Measurements from ENCODE around the gene ZAR1L. TPM values are rescaled to one million over a fixed set of nuclear protein-coding genes. Genes with fewer than 3 reads are reported as not detected.
"Not testable (repeated sequence)": the region's sequence is repeated elsewhere in the genome, so short reads cannot be mapped to it uniquely, and the experiment has no call there.

ZAR1L gene, protein sequence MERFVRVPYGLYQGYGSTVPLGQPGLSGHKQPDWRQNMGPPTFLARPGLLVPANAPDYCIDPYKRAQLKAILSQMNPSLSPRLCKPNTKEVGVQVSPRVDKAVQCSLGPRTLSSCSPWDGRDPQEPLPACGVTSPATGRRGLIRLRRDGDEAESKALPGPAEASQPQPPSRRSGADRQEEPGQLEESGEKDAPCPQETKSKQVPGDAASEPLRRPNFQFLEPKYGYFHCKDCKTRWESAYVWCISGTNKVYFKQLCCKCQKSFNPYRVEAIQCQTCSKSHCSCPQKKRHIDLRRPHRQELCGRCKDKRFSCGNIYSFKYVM
- total RNA-seq: not detected in 2 replicates

DNA sequence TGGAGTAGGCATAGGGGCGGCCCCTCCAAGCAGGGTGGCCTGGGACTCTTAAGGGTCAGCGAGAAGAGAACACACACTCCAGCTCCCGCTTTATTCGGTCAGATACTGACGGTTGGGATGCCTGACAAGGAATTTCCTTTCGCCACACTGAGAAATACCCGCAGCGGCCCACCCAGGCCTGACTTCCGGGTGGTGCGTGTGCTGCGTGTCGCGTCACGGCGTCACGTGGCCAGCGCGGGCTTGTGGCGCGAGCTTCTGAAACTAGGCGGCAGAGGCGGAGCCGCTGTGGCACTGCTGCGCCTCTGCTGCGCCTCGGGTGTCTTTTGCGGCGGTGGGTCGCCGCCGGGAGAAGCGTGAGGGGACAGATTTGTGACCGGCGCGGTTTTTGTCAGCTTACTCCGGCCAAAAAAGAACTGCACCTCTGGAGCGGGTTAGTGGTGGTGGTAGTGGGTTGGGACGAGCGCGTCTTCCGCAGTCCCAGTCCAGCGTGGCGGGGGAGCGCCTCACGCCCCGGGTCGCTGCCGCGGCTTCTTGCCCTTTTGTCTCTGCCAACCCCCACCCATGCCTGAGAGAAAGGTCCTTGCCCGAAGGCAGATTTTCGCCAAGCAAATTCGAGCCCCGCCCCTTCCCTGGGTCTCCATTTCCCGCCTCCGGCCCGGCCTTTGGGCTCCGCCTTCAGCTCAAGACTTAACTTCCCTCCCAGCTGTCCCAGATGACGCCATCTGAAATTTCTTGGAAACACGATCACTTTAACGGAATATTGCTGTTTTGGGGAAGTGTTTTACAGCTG lies at the start of gene ZAR1L, which contains the start of gene BRCA2:
TSS of gene ZAR1L (minus strand) at position 126 of the 790 bp plus-strand sequence. CDS start 3,438 bp downstream, outside the sequence.
TSS of gene BRCA2 (plus strand) at position 271 of the 790 bp plus-strand sequence. CDS start 953 bp downstream, outside the sequence.
- no peak for DNase-seq (ENCODE audit: extremely low read depth, low read depth, low spot score)

DNA sequence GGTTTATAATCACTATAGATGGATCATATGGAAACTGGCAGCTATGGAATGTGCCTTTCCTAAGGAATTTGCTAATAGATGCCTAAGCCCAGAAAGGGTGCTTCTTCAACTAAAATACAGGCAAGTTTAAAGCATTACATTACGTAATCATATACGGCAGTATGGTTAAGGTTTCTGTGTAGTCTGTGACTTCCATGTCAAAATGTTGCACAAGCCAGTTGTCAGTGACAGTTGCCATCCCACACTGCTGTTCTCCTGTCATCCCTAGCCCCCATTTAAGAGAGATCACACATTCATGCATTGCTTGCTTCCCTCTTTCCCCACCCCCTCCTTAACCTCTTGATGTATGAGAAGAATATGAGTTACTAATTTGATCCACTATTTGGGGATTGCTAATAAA lies 47.4 kb upstream of the ZAR1L start:
- no peak for DNase-seq (ENCODE audit: extremely low read depth, low read depth, low spot score)

DNA sequence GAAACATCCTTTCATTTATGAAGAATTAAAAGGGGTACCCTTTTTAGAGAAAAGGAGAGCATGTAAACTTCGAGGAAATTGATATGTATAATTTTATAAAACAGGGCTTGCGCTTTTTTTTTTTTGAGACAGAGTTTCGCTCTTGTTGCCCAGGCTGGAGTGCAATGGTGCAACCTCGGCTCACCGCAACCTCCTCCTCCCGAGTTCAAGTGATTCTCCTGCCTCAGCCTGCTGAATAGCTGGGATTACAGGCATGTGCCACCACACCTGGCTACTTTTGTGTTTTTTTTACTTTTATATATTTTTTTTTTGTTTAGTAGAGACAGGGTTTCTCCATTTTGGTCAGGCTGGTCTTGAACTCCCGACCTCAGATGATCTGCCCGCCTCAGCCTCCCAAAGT lies 40.8 kb upstream of the ZAR1L start:
- not testable (repeated sequence) for DNase-seq (ENCODE audit: extremely low read depth, low read depth, low spot score)

DNA sequence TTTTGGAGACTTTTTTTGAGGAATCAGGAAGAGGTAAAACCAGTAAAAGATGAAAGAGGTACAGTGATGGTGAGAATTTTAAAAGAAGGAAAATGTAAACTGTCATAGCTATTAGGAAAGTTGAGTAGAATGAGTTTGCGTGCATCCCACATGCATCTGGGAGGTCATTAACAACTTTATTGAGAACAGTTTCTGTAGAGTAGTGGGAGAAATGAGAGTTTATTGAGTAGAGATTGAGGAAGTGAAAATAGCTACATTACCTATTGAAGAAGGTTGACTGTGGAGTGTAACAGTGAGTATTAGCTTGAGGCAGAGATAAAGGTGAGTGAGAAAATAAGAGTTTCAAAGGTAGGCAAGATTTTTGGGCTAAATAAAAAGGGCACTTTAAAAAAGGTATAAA lies 38.9 kb upstream of the ZAR1L start:
- DNase-seq (ENCODE audit: extremely low read depth, low read depth, low spot score): no peak

DNA sequence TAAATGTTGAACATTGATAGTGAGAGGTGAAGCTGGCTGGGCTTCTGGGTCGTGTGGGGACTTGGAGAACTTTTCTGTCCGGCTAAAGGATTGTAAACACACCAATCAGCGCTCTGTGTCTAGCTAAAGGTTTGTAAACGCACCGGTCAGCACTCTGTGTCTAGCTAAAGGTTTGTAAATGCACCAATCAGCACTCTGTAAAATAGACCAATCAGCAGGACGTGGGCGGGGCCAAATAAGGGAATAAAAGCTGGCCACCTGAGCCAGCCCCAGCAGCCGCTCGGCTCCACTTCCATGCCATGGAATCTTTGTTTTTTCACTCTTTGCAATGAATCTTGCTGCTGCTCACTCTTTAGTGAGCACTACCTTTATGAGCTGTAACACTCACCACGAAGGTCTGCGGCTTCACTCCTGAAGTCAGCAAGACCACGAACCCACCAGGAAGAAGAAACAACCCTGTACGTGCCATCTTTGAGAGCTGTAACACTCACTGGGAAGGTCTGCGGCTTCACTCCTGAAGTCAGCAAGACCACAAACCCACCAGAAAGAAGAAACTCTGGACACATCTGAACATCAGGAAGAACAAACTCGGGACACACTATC lies 35.8 kb upstream of the ZAR1L start:
- DNase-seq (ENCODE audit: extremely low read depth, low read depth, low spot score): not testable (repeated sequence)

DNA sequence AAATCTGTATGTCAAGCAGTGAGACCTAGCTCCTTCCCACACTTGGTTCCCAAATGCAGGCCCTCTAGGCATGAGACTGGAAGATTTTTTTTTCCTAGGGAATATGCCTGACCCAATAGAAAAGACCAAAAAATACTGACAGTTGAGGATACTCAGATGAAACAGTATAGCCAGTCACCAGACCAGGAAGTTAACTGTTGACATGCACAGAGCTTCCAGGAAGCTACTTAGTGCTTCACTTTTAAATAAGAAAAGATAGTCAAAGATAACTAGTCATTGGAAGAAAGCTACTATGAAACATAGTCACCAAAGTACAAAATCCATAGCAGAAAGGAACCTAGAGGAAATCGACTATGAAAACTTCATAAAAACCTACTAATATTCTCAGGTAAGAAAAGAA lies 32.5 kb upstream of the ZAR1L start:
- no peak for DNase-seq (ENCODE audit: extremely low read depth, low read depth, low spot score)

DNA sequence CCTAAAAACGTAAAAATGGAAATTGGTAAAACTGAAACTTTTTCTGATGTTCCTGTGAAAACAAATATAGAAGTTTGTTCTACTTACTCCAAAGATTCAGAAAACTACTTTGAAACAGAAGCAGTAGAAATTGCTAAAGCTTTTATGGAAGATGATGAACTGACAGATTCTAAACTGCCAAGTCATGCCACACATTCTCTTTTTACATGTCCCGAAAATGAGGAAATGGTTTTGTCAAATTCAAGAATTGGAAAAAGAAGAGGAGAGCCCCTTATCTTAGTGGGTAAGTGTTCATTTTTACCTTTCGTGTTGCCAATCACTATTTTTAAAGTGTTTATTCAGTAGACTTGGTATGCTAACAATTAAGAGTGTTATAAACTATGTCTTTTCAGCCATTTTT lies 25.8 kb upstream of the ZAR1L start:
- no peak for DNase-seq (ENCODE audit: extremely low read depth, low read depth, low spot score)

DNA sequence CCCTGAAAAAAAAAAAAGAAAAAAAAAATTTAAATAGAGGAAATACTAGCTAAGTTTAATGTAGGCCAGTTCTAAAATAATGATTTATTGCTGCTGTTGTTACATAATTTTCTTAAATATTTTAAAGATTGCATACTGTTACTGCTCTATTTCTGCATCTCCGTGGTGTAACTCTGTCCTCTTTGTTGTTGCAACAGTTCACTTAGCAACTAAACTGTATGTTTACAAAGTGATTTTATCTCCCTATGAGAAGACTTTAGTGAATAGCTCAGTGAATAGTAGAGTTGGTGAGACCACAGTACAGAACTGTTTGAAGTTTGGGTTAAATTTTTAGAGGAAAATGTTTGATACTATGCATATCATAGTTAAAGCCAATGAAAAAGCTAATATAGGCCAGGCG lies 19.5 kb upstream of the ZAR1L start:
- DNase-seq (ENCODE audit: extremely low read depth, low read depth, low spot score): no peak

DNA sequence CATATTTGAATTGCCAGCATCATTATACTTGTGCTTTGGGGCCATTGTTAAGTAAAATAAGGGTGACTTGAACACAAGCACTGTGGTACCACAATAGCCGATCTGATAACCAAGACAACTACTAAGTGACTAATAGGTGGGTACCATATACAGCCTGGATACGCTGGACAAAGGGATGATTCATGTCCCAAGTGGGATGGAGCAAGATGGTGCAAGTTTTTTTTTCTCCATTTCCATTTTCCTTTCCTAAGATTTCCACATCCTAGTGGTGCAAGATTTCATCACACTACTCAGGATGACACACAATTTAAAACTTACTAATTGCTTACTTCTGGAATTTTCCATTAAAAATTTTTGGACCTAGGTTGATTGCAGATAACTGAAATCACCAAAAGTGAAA lies 15.3 kb upstream of the ZAR1L start:
- DNase-seq (ENCODE audit: extremely low read depth, low read depth, low spot score): no peak

DNA sequence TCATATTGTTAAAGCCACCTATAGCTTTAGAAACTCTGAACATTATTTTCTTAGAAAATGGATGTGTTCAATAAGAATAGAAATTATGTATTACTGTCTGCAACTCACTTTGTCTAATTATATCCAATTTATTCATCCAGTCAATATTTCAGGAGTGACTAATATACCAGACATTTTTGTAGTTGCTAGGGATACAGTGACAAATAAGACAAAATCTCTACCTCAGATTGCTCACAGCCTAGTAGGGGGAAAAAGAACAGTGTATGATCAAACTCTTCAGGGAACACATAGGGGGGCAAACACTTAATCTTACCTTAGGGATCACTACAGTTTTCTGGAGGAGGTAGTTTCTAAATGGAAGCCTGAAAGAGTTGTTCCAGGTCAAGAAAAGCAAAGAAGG lies 8.7 kb upstream of the ZAR1L start:
- no peak for DNase-seq (ENCODE audit: extremely low read depth, low read depth, low spot score)

DNA sequence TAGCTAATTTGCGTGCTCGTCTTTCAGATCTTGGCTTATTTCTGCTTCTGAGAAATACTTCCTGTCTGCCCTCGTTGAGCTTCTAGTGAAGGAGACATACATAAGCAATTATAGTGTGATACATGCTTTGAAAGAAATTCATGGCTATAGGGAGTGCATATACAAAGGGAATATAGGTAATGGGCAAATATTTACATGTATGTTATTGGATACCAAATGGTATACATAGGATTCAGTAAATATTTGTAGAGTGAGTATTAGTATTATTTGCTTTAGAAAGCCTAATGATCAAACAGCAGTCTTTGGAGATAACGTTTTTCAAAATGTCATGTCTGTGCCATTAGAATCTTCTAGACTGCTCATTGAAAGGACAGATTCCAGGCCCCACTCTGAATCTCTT lies 5.4 kb upstream of the ZAR1L start:
- DNase-seq (ENCODE audit: extremely low read depth, low read depth, low spot score): no peak

DNA sequence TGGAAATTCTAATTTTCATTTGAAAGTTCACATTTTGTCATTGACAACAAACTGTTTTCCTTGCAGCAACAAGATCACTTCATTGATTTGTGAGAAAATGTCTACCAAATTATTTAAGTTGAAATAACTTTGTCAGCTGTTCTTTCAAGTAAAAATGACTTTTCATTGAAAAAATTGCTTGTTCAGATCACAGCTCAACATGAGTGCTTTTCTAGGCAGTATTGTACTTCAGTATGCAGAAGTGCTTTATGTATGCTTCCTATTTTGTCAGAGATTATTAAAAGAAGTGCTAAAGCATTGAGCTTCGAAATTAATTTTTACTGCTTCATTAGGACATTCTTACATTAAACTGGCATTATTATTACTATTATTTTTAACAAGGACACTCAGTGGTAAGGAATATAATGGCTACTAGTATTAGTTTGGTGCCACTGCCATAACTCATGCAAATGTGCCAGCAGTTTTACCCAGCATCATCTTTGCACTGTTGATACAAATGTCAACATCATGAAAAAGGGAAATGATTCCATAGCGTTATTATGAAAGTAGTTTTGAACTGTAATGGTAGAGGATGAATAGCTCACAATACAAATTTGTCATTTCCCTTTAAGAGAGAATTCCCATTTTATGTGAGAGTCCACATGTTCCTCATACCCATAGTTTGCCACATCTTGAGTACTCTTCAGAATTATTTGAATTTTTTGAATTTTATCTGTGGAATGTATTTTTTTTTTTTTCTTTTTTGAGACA lies 2.7 kb upstream of the ZAR1L start:
- no peak for DNase-seq (ENCODE audit: extremely low read depth, low read depth, low spot score)

DNA sequence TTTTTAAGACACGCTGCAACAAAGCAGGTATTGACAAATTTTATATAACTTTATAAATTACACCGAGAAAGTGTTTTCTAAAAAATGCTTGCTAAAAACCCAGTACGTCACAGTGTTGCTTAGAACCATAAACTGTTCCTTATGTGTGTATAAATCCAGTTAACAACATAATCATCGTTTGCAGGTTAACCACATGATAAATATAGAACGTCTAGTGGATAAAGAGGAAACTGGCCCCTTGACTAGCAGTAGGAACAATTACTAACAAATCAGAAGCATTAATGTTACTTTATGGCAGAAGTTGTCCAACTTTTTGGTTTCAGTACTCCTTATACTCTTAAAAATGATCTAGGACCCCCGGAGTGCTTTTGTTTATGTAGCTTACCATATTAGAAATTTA lies 1.3 kb upstream of the ZAR1L start:
- DNase-seq (ENCODE audit: extremely low read depth, low read depth, low spot score): no peak

DNA sequence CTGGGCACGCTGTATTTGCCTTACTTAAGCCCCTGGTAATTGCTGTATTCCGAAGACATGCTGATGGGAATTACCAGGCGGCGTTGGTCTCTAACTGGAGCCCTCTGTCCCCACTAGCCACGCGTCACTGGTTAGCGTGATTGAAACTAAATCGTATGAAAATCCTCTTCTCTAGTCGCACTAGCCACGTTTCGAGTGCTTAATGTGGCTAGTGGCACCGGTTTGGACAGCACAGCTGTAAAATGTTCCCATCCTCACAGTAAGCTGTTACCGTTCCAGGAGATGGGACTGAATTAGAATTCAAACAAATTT lies 821 bp upstream of the ZAR1L start:
- DNase-seq (ENCODE audit: extremely low read depth, low read depth, low spot score): peak; percentile 45

DNA sequence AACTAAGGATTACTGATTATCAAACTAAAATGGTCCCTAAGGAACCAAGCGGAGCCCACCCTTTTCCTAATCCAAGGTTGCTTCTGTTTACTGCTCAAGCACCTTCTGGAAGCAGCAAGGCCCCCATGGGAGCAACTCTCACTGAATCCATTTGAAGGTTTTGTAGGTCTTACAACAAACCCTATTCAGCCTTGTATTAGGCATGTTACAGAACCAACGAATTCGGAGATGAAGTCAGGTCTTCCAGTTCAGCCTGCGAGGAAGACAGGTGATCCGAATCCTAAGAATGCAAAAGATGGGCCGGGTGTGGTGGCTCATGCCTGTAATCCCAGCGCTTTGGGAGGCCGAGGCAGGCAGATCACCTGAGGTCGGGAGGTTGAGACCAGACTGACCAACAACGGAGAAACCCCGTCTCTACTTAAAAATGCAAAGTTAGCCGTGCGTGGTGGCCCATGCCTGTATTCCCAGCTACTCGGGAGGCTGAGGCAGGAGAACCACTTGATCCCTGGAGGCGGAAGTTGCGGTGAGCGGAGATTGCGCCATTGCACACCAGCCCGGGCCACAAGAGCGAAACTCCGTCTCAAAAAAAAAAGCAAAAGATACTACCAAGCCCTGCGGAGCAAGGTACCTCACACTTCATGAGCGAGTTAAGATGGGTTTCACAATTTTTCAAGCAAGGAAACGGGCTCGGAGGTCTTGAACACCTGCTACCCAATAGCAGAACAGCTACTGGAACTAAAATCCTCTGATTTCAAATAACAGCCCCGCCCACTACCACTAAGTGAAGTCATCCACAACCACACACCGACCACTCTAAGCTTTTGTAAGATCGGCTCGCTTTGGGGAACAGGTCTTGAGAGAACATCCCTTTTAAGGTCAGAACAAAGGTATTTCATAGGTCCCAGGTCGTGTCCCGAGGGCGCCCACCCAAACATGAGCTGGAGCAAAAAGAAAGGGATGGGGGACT lies 609 bp downstream of the ZAR1L start:
- DNase-seq (ENCODE audit: extremely low read depth, low read depth, low spot score): no peak

DNA sequence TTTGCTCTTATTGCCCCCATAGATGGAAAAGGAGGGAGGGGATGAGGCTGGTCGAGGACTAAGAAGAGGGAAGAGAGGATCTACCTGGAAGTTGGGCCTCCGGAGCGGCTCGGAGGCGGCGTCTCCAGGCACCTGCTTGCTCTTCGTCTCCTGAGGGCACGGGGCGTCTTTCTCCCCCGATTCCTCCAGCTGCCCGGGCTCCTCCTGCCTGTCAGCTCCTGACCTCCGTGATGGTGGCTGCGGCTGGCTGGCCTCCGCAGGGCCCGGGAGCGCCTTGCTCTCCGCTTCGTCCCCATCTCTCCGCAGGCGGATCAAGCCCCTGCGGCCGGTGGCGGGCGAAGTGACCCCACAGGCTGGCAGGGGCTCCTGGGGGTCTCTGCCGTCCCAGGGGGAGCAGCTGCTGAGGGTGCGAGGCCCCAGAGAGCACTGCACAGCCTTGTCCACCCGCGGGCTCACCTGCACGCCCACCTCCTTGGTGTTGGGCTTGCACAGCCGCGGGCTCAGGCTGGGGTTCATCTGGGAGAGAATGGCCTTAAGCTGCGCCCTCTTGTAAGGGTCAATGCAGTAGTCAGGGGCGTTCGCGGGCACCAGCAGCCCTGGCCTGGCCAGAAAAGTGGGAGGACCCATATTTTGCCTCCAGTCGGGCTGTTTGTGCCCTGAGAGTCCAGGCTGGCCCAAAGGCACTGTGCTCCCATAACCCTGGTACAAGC lies 3.8 kb downstream of the ZAR1L start:
- no peak for DNase-seq (ENCODE audit: extremely low read depth, low read depth, low spot score)

DNA sequence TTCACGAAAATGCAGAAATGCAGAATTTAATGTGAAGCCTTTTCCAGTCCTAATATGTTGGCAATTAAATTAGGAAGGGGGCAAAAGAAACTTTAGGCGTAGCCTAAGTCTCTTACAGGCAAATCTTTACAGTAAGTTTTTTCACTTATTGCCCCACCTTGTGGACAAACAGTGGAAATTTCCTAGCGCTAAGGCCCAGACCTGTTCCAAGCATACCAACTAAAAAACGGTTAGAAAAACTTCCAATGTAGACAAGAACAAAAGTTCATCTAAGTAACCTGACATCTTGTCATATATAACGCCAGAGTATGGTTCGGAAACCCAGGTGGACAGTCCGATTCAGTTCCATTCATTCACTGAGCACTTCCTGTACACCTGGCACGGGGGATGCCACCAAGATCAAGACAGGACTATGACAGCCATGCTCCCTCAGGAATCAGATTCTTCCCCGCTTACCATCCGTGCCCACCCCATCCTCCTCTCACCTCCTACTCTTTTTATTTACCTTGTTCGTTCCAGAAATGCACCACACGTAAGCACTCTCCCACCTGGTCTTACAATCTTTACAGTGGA lies 4.9 kb downstream of the ZAR1L start:
- no peak for DNase-seq (ENCODE audit: extremely low read depth, low read depth, low spot score)

DNA sequence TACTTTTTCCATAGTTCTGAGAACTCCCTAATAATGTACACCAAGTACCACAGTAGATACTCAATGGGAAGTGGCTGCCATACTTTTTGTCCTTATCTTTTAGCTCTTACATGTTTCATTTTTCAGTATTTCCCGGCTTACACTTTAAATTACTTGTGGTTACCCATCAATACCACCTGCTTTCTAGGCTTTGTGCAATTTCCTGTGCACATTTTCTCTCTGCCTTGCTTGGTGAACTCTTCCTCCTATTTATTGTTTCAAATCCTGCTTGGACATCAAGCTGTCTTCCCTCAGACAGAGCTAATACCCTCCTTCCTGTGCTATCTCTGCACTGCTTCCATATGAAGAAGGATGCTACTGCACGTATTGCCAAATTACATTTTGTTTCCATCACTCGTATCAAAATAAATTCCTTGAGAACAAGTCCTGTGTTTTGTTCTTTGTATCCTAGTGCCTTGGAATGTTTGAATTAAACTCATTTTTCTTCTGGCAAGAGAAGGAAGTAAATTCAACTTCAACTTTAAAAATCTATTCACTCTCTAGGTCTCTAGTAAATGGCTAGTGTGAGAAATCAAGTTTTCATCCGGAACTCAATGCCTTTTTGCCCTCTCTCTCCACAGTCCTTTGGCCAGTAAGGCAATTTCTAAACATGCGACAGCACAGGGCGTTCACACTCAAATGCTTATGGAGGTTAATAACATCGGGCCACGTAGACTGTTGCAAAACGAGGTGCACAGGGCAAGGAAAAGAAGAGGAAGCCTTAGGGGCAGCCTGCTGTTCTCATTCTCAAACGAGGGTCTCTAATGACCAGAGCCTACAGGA lies 5.6 kb downstream of the ZAR1L start:
- DNase-seq (ENCODE audit: extremely low read depth, low read depth, low spot score): no peak
